ENCODE results near the gene OR2S2. TPM values are rescaled to one million over a fixed set of nuclear protein-coding genes. Genes with fewer than 3 reads are reported as not detected.
"Not testable (repeated sequence)": the region's sequence is repeated elsewhere in the genome, so short reads cannot be mapped to it uniquely, and the experiment has no call there.

OR2S2 gene
- total RNA-seq, 1 donor from 2014 or later: not detected

DNA sequence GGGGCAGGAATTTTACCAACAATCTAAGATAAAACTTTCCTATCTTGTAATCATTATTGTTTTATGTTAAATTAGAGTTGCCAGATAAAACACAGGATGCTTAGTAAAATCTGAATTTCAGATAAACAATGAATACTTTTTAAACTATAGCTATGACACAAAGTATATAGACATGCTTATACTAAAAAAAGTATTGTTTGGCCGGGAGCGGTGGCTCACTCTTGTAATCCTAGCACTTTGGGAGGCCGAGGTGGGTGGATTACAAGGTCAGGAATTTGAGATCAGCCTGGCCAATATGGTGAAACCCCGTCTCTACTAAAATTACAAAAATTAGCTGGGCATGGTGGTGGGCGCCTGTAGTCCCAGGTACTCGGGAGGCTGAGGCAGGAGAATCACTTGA is 23.9 kb downstream of the OR2S2 start:
- DNase-seq (ENCODE audit: low read depth): not testable (repeated sequence)

DNA sequence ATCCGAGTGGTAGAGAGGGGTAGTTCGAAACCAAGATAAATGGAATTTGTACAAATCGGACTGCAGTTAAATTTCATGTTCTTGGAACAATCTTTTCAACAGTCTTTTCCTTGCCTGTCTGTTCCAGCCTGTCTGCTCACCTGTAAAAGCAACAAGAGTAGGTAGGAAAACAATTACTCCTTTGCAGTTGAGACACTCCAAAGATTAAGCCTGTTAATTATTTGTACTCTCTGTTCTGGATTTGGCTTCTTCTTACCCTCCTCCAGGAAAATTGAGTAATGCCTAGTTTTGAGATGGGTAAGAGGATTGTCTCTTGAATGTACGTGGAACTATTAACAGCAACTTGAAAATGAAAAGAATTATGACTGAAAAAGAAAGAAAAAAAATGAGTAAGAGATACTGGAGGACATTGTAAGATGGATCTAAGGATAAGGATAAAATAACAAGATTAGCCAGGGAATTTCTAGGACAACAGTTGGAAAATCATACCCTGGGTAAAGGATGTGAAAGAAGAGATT is 24.3 kb downstream of the OR2S2 start:
- DNase-seq (ENCODE audit: low read depth): no peak

DNA sequence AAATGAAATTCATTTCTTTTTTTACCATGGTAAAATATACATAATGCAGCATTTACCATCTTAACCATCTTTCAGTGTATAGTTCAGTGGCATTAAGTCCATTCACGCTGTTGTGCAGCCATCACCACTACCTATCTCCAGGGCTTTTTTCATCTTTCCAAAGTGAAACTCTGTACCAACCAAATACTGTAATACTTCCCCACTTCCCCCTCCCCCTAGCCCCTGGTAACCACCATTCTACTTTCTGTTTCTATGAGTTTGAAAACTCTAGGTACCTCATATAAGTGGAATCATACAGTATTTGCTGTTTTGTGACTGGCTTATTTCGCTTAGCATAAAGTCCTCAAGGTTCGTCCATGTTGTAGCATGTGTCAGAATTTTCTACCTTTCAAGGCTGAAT is 25.2 kb downstream of the OR2S2 start:
- DNase-seq (ENCODE audit: low read depth): no peak

DNA sequence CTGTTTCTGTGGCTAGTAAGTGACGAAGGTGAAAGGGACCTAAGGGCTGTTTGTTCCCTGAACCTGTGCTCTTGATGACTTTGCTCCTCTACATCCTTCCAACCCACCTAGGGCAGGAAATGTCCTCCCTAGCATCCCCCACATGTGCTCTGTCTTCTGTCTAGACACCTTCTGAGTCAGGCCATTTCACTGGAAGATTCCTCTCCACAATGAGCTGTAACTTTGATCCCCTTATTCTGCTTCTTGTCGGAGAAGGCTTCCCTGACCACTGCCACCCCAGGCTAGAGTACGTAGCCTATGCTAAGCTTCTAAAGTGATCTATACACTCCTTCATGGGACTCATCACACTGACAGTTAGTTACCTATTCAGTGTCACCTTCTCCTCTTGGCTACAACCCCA is 27.0 kb downstream of the OR2S2 start:
- no peak for DNase-seq (ENCODE audit: low read depth)

DNA sequence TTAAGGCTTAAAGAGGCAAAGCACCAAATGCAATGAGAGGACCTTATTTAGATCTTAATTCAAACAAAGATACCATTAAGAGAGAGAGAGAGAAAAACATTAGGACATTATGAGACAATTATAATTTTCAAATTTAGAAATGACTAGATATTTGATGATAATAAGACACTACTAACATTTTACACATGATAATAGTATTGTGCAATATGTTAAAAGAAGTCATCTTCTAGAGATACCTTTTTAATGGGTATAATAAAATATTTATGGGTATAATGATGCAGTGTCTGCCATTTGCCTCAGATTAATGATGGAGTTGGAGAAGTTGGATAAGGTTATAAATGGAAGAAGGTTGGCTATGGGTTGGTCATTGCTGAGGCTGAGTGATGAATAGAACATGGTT is 27.4 kb downstream of the OR2S2 start:
- no peak for DNase-seq (ENCODE audit: low read depth)

DNA sequence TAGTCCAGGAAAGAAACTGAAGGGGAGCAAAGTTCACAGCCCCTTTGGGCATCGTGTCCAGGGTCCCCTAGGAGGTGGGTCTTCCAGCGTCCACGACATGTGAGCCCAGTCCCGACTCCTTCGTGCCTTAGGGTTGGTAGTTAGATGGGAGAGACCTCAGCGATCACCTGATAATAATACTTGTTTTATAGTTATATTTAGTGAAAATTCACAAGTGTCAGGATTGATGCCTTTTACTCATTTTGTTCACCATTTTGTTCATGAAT is 28.6 kb downstream of the OR2S2 start:
- DNase-seq (ENCODE audit: low read depth): no peak

DNA sequence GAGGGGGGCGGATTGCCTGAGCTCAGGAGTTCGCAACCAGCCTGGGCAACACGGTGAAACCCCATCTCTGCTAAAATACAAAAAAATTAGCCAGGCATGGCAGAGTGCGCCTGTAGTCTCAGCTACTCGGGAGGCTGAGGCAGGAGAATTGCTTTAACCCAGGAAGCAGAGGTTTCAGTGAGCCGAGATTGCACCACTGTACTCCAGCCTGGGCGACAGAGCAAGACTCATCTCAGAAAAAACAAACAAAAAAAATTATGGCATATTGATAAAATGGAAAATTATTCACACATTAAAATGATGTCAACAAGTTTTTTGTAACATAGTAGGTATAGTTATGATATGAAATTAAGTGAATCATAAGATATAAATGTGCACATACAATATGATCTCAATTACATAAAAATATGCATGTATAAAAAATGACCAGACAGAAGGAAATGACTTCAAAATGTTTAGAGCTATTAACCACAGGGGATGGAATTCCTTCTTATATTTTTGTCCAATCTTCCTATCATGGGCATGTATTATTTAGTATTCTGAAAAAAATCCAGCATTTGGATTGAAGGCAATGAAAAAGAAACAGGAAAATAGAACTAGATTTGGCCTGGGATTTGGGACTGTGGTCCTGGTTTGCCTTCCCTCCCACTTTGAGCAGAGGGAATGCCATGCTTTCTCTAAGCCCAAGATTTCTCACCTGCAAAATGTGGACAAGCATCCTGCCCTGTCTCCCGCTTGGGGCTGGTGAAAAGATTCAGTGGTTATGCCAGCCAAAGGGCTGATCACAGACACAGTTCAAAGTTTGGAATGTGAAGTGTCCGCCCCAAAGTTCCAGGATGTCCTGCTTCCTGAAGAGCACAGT is 29.1 kb downstream of the OR2S2 start:
- DNase-seq (ENCODE audit: low read depth): no peak

DNA sequence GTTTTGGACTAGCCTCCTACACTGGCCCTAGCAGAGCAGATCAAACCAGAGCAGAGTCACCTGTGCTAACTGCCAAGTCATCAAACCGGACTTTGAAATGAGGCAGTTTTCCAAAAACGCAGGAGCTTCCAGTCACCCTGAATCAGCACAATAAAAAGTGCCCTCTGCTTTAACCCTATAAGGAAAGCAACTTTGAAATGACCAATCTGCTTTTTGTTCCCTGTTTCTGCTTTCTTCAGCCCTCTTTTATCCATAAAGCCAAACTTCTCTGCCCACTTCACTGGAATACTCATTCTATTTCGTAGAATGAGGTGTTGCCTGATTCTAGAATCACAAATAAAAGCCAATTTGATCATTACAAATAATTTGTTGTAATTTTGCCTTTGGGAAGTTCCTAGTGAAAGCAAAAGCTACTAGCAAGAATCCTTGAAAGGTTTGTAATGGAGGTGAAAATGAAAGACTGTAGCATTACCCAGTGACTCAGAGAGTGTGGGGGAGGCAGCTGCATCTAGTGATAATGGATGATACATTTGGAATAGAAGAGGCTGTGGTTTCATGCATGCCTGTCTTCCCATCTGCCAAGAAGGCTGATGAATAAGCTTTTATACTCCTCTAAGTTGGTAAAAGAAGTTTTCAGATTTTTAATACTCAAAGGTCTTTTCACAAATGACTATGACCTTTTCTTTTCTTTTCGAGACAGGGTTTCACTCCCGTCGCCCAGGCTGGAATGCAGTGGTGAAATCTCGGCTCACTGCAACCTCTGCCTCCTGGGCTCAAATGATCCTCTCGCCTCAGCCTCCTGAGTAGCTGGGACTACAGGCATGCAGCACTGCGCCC is 33.8 kb downstream of the OR2S2 start:
- peak; percentile 91 for DNase-seq (ENCODE audit: low read depth)

DNA sequence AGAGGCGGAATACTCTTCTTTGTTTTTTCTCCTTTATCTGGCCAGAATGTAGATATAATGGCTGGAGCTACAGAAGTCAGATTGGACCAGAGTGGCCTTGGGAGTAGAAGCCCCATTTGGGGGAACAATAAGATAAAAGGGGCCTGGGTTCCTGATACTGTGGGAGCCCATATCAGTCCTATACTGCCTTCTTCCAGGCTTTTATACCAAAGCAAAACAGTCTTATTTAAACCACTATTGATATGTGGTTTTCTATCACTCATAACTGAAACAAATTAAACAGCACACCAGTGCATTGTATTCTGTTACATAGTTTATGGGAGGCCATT is 34.4 kb downstream of the OR2S2 start:
- no peak for DNase-seq (ENCODE audit: low read depth)

DNA sequence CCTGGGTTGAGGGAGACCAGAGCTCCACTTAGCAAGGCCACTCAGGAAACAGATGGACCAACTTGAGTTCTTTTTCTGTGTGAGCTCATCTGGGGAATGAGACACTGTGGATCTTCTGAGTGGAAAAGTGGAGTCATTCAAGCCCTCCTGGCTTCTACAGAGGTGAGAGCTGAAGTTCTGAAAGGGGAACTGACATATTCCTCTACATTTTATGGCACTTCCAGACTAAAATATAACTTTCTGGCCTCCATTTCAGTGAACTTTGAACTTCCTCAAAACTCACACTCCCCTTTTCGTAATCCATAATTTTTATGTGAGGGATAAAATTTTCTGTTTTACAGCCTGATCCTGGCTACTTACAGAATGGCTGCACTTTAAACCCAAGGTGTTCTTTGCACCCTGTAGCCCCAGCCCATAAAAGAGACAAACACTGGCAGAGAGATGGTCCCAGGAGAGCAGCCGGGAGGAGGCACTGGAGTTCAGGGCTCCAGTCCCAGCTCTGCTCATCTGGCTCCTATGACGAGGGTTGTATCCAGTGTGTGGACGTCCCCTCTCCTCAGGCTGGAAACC is 37.8 kb downstream of the OR2S2 start:
- DNase-seq (ENCODE audit: low read depth): peak; percentile 59

DNA sequence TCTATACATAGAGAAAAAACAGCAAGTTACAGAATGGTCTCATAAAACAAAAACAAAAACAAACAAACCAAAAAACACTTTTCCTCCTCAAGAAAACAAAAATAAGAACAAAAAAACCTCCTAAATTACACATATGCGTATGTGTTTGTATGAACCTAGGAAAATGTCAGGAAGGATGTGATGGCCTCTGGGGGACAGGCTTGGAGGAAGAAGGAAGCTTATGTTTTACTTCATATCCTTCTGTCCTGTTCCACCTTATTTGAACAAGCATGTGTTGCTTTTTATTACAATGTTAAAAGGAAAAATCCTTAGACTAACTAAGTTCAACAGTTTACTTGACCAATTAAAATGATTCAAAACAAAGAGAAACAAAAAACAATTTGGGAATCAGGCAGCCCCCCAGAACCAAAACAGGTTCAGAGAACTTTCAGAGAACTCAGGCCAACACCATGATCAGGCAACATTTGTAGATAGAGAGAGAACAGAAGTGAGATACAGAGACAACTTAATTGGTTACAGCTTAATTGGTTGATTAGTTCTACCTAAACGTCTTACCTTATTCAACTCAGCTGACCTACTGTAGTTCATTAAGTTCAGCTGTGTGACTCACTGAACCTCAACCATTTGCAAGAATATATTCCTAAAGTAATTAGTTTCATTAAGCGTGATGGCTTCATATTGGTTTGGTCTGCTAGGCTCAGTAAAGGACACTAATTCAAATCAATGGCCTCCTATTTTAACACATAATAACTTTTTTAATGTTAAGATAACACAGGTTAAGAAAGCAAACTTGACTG is 38.5 kb downstream of the OR2S2 start:
- DNase-seq (ENCODE audit: low read depth): no peak

DNA sequence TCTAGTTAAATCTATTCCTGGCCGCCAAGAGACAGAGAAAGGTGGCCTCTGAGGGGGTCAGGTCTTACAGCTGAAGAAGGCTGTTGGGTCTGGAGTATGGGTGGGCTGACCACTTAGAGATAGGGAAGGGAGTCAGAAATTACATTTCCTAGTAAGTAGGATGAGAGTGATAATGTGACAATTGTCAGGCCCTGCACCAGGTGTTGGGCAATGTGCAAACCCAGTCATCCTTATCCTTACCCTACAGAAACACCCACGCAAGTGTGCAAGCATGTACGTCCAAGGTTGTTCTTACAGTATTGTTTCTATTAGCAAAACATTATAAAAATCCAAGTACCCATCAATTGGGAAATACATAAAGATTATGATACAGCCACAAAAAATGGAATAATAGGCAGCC is 39.2 kb downstream of the OR2S2 start:
- no peak for DNase-seq (ENCODE audit: low read depth)

DNA sequence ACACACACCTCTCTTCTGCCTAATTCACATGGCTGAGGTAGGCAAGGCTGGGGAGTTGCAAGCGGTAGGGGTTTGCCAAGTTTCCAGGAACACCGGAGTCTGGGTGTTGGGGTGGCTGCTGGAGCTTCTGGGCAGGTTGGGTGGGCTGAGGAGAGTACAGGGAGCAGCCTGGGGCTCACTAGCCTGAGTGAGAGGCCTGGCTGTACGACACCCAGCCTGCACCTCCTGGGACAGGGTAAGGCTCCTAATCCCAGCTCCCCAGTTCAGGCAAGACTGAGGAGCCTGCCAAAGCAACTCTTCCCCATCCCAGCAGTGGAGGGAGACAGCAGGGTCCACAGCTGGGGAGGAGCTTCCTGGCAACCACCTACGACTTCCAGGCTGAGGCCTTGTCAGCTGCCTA is 40.7 kb downstream of the OR2S2 start:
- DNase-seq (ENCODE audit: low read depth): no peak

DNA sequence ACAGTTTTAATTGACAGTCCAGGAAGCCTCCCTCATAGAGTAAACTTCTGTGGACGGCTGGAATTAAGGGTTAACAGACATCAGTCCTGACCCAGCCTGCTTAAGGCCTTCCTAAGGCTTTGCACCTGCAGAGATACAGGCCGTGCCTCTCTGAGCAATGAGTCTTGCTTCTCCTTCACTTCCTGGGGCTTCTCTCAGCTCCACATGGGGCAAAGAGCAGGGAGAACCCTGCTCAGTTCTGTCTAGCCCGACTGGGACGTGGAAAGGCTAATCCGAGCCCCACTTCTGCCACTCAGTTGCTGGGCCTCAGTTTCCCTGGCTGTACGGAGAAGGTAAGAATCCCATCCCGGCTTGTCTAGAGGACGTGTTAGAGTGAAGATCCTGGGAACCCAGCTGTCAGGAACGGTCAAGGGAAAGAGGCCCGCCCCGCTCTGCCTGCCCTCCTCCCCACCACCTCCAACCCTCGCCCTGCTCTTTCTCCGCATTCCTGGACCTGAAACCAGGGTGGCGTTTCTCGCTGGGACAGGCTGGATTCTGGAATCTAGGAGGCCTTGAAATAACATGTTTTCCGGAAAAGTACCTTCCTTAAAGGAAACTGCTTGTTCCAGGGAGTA is 42.2 kb downstream of the OR2S2 start:
- DNase-seq (ENCODE audit: low read depth): no peak

DNA sequence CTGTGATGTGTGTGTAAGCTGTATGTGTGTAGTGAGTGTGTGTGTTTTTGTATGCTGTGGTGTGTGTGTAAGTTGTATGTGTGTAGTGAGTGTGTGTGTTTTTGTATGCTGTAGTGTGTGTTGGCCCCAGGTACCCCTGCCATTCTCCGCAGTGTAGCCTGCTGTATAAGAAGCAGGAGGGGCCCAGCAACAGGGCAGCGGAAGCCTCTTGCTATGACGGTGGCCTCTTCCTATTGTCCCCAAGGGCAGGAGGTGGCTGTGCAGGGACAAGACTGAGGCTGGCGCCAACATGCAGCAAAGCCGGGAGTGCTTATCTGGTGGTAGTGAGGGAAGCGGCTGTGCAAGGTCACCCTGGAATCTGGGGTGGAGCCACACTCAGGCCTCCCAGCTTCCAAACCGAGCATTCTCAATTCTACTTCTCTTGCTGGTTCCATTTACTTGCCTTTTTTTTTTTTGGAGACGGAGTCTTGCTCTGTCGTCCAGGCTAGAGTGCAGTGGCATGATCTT is 43.6 kb downstream of the OR2S2 start:
- DNase-seq (ENCODE audit: low read depth): peak; percentile 31

DNA sequence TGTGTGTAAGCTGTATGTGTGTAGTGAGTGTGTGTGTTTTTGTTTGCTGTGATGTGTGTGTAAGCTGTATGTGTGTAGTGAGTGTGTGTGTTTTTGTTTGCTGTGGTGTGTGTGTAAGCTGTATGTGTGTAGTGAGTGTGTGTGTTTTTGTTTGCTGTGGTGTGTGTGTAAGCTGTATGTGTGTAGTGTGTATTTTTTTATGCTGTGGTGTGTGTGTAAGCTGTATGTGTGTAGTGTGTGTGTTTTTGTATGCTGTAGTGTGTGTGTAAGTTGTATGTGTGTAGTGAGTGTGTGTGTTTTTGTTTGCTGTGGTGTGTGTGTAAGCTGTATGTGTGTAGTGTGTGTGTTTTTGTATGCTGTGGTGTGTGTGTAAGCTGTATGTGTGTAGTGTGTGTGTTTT is 44.5 kb downstream of the OR2S2 start:
- not testable (repeated sequence) for DNase-seq (ENCODE audit: low read depth)

DNA sequence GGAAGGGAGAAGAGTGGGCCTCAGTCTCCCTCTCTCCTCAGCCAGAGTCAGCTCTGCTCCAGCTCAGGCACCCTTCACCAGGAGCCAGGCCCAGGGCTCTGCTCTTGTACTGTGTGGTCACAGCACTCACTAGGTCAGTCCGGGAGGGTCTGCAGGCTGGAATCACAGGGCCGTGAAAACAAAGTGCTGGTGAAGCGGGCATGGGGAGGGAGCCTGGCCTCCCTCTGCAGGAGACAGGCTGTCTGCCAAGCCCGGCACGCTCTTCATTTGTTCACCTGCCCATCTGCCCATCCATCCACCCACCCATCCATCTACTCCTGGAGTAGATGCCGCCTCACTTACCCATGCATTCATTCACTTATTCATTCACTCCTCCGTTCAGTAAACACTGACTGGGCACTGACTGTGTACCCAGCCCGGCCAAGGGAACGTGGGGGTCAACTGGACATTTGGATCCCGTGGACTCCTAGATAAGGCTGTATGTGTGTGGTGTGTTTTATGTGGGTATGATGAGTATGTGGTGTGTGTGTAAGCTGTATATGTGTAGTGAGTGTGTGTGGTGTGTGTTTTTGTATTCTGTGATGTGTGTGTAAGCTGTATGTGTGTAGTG is 45.1 kb downstream of the OR2S2 start:
- DNase-seq (ENCODE audit: low read depth): no peak

DNA sequence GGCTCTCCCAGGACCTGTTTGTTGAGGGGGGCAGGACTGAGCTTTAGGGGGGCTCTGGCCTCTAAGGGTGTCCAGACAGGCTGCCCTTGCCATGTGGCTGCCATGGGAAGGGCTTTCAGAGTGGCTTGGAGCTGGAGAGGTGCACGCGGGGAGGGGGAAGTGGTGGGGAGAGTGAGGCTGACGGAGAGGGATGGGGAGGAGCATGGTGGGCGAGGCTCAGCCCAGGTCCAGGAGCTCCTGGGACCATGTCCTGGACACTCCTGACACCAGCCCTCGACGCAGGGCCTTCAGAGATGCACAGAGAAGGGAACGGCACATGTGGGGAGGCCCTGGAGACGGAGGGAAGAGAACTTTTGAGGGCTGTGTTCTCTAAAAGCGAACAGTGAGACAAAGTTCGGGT is 46.3 kb downstream of the OR2S2 start:
- no peak for DNase-seq (ENCODE audit: low read depth)

DNA sequence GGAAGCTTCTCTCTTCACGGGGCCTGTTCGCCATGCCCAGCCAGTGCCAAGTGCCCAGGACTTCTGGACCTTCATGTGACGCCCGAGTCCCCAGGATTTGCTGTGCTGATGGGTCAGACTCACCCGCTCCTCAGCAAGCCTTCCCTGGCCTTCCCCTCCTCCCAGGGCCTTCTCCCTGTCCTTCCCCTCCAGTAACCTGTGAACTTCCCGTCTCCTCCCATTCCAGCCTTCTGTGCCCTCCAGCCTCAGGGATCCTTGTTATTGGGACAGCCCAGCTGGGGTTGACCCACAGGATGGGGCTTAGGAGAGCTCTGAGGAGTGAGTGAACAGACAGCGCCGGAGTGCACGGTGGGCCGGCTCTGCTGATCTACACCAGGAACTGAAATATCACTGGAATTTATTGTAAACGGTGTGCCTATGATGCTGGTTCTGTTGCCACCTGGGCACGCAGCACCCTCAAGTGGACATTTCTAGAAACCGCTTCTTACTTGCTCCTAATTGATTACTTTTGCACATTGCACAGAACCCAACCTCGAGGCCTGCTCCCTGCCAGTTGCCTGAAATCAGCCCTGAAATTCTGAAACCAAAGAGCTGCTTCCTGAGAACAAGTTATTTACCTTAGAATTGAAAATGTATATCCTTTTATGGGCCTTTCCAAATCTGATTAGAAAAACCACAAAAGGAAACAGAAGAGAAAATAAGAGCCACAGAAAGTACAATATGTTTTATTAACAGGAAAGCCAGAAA is 47.2 kb downstream of the OR2S2 start:
- peak; percentile 59 for DNase-seq (ENCODE audit: low read depth)

All from myocyte (in vitro differentiated cells).